Liver (tissue), 9 donors: ENCODE measurements around the gene CHD5. TPM values are rescaled to one million over a fixed set of nuclear protein-coding genes. Genes with fewer than 3 reads are reported as not detected.

Experiments
- DNase-seq: peaks from one replicate; pipeline ENCODE4 v3.0.0-alpha.2; 2017; ENCODE audit warnings: low spot score
- H3K27ac ChIP-seq, 2 donors: one replicate each; pipeline ENCODE4 v1.7.0; 2013; ENCODE audit warnings: inconsistent platforms in 2 of 2, low read length in 2 of 2, control low read depth in 1 of 2, low read depth in 1 of 2, mild to moderate bottlenecking in 1 of 2
- H3K27me3 ChIP-seq, 4 donors: one replicate each; pipeline versions ENCODE4 v1.6.1 to v1.7.0; 2013; ENCODE audit warnings: low read length in 3 of 4, inconsistent platforms in 1 of 4, mild to moderate bottlenecking in 1 of 4, moderate library complexity in 1 of 4; ENCODE audit not compliant: control insufficient read depth in 4 of 4, insufficient read depth in 4 of 4
- H3K36me3 ChIP-seq, 4 donors: one replicate each; pipeline versions ENCODE4 v1.6.1 to v1.7.0; 2013; ENCODE audit warnings: low read length in 3 of 4, mild to moderate bottlenecking in 3 of 4, low read depth in 1 of 4, moderate library complexity in 1 of 4; ENCODE audit not compliant: control insufficient read depth in 4 of 4, insufficient read depth in 3 of 4
- H3K4me1 ChIP-seq, 4 donors: one replicate each; pipeline versions ENCODE4 v1.6.1 to v1.7.0; 2013; ENCODE audit warnings: low read length in 3 of 4, mild to moderate bottlenecking in 3 of 4, moderate library complexity in 1 of 4; ENCODE audit not compliant: control insufficient read depth in 4 of 4, insufficient read depth in 4 of 4
- H3K4me3 ChIP-seq, 3 donors: one replicate each; pipeline versions ENCODE4 v1.6.1 to v1.7.0; 2013; ENCODE audit warnings: low read length in 3 of 3, control low read depth in 1 of 3, low read depth in 1 of 3, mild to moderate bottlenecking in 1 of 3
- H3K9ac ChIP-seq, 2 donors: one replicate each; pipeline ENCODE4 v1.7.0; 2013; ENCODE audit warnings: low read length in 2 of 2, mild to moderate bottlenecking in 2 of 2, moderate library complexity in 2 of 2, control low read depth in 1 of 2, low read depth in 1 of 2
- H3K9me3 ChIP-seq, 4 donors: one replicate each; pipeline versions ENCODE4 v1.6.1 to v1.7.0; 2013; ENCODE audit warnings: low read length in 3 of 4; ENCODE audit not compliant: control insufficient read depth in 4 of 4
- ATF3 ChIP-seq: IDR thresholded peaks from 2 replicates; pipeline ENCODE4 v1.6.1; 2016; ENCODE audit warnings: antibody characterized with exemption
- CTCF ChIP-seq: fragments of 150-350 bp; IDR thresholded peaks from 2 replicates; pipeline ENCODE4 v1.5.1; 2017; ENCODE audit warnings: improper control_type of control experiment, low read depth, low read length; ENCODE audit not compliant: missing input control
- EGR1 ChIP-seq, 2 donors: IDR thresholded peaks; 2 replicates each; pipeline ENCODE4 v1.6.1; 2016 to 2018; ENCODE audit warnings: antibody characterized with exemption in 2 of 2, low read depth in 2 of 2
- FOXA1 ChIP-seq: IDR thresholded peaks from 2 replicates; pipeline ENCODE4 v1.6.1; 2016; ENCODE audit warnings: antibody characterized with exemption
- FOXA2 ChIP-seq: IDR thresholded peaks from 2 replicates; pipeline ENCODE4 v1.6.1; 2016; ENCODE audit warnings: antibody characterized with exemption
- GABPA ChIP-seq, 2 donors: IDR thresholded peaks in 1 of 2; conservative IDR thresholded peaks in 1 of 2; 2 replicates each; pipeline ENCODE4 v1.6.1; 2016; ENCODE audit warnings: antibody characterized with exemption in 2 of 2, mild to moderate bottlenecking in 1 of 2, moderate library complexity in 1 of 2
- HNF4A ChIP-seq, 2 donors: conservative IDR thresholded peaks; 2 replicates each; pipeline ENCODE4 v1.6.1; 2016; ENCODE audit warnings: antibody characterized with exemption in 2 of 2, mild to moderate bottlenecking in 2 of 2
- HNF4G ChIP-seq: IDR thresholded peaks from 2 replicates; pipeline ENCODE4 v1.6.1; 2016; ENCODE audit warnings: antibody characterized with exemption
- JUND ChIP-seq, 2 donors: IDR thresholded peaks; 2 replicates each; pipeline ENCODE4 v1.6.1; 2016; ENCODE audit warnings: antibody characterized with exemption in 2 of 2
- MAX ChIP-seq: IDR thresholded peaks from 2 replicates; pipeline ENCODE4 v1.6.1; 2016; ENCODE audit warnings: antibody characterized with exemption
- NR2F2 ChIP-seq: IDR thresholded peaks from 2 replicates; pipeline ENCODE4 v1.6.1; 2016; ENCODE audit warnings: antibody characterized with exemption
- RAD21 ChIP-seq, 2 donors: IDR thresholded peaks; 2 replicates each; pipeline ENCODE4 v1.6.1; 2016; ENCODE audit warnings: antibody characterized with exemption in 2 of 2, mild to moderate bottlenecking in 2 of 2
- REST ChIP-seq: IDR thresholded peaks from 2 replicates; pipeline ENCODE4 v1.6.1; 2016; ENCODE audit warnings: antibody characterized with exemption, mild to moderate bottlenecking
- RXRA ChIP-seq, 2 donors: IDR thresholded peaks; 2 replicates each; pipeline ENCODE4 v1.6.1; 2017 to 2018; ENCODE audit warnings: antibody characterized with exemption in 2 of 2, mild to moderate bottlenecking in 1 of 2
- SP1 ChIP-seq: IDR thresholded peaks from 2 replicates; pipeline ENCODE4 v1.6.1; 2018; ENCODE audit warnings: antibody characterized with exemption, mild to moderate bottlenecking
- YY1 ChIP-seq: IDR thresholded peaks from 2 replicates; pipeline ENCODE4 v1.6.1; 2016; ENCODE audit warnings: antibody characterized with exemption, mild to moderate bottlenecking
- ZBTB33 ChIP-seq: IDR thresholded peaks from 2 replicates; pipeline ENCODE4 v1.6.1; 2016; ENCODE audit warnings: antibody characterized with exemption
- WGBS: extraction: QIAGEN DNeasy Blood & Tissue Kit; methylation state at CpG from one replicate; pipeline ENCODE4 v1.1.7; 2013; 5-methylcytosine and 5-hydroxymethylcytosine counted together
- polyA plus RNA-seq, 2 donors: library from polyadenylated mRNA; stranded (reverse) in 1 of 2; unstranded in 1 of 2; fragments of 200-250 nt in 1 of 2; fragments of >200 nt in 1 of 2; fragmentation: Nextera tagmentation in 1 of 2; extraction: Ambion mirVana in 1 of 2; gene quantifications; one replicate each; pipeline versions ENCODE4 v1.2.1 to v1.2.3, GENCODE V29; 2013 to 2015
- total RNA-seq, 2 donors: library from RNA; depleted of rRNA; stranded (reverse); fragments of >200 nt; gene quantifications; one replicate each; pipeline ENCODE4 v1.2.3, GENCODE V29; 2014
- donor health status: healthy.
- donor health status: healthy.
- donor health status: healthy.
- donor health status: healthy.
- donor health status: healthy.

The CHD5 gene
- total and polyA plus RNA-seq, 4 donors, result under 0.01 to 0.08 TPM; not detected in 2

GRCh38 chr1:6225651-6226050 lies 45.5 kb upstream of the CHD5 start (continued):
- TF ChIP-seq ATF3, result no peak

- Histone ChIP-seq H3K27me3 (no peaks in the 10 kb centered on the region), H3K36me3 (peaks cover 6 to 54% (median 31%) of the 10 kb centered on the region in 4 donors), H3K9ac (no peak overlapping the region), H3K4me3 (no peak overlapping the region), H3K4me1 (no peaks in the 10 kb centered on the region), H3K27ac (no peak overlapping the region), H3K9me3 (no peaks in the 10 kb centered on the region)
- WGBS, result 83% methylated on average over 15 of the region's 15 CpGs
- TF ChIP-seq JUND (IDR thresholded peaks at IDR 0.05) (no peak), RAD21 (IDR thresholded peaks at IDR 0.05) (no peak), ZBTB33 (no peak), HNF4A (conservative IDR thresholded peaks at IDR 0.05) (no peak), YY1 (no peak), FOXA1 (no peak), SP1 (no peak), NR2F2 (no peak), FOXA2 (no peak), CTCF (no peak), ATF3 (no peak), MAX (no peak), EGR1 (IDR thresholded peaks at IDR 0.05; ENCODE audit: low read depth in 2 of 2) (no peak), GABPA (IDR thresholded peaks at IDR 0.05 in 1 of 2, conservative IDR thresholded peaks at IDR 0.05 in 1 of 2) (no peak), HNF4G (no peak), RXRA (IDR thresholded peaks at IDR 0.05) (no peak)
- no peak for DNase-seq
These were observed 44.6 kb upstream of the CHD5 start for GRCh38 chr1:6224718-6225117.

GRCh38 chr1:6223617-6224016 lies 43.5 kb upstream of the CHD5 start:
- Histone ChIP-seq H3K9me3 (no peaks in the 10 kb centered on the region), H3K27me3 (no peaks in the 10 kb centered on the region), H3K36me3 (peaks cover 6 to 50% (median 30%) of the 10 kb centered on the region in 4 donors), H3K27ac (no peak overlapping the region), H3K9ac (no peak overlapping the region), H3K4me3 (no peak overlapping the region), H3K4me1 (no peaks in the 10 kb centered on the region)
- no peak for DNase-seq
- 97% methylated on average over 13 of the region's 13 CpGs for WGBS
- TF ChIP-seq ZBTB33 (no peak), EGR1 (IDR thresholded peaks at IDR 0.05; ENCODE audit: low read depth in 2 of 2) (no peak), SP1 (no peak), REST (no peak), YY1 (no peak), FOXA1 (no peak), HNF4A (conservative IDR thresholded peaks at IDR 0.05) (no peak), GABPA (IDR thresholded peaks at IDR 0.05 in 1 of 2, conservative IDR thresholded peaks at IDR 0.05 in 1 of 2) (no peak), JUND (IDR thresholded peaks at IDR 0.05) (no peak)
